Ishikawa (cell line): ENCODE data around the gene SPOUT1.
"Not testable (repeated sequence)": the region's sequence is repeated elsewhere in the genome, so short reads cannot be mapped to it uniquely, and the experiment has no call there.

Experiments used
- CEBPB ChIP-seq: IDR thresholded peaks from 2 replicates; pipeline ENCODE4 v1.6.1; 2012
- CREB1 ChIP-seq: IDR thresholded peaks from 2 replicates; pipeline ENCODE4 v1.6.1; 2012; ENCODE audit warnings: low read depth
- EP300 ChIP-seq: IDR thresholded peaks from 2 replicates; pipeline ENCODE4 v1.6.1; 2012; ENCODE audit warnings: borderline replicate concordance
- TF ChIP-seq, protein P1 (sequence below): IDR thresholded peaks from 2 replicates; pipeline ENCODE4 v1.6.1; 2012
- TF ChIP-seq, protein P2 (sequence below): IDR thresholded peaks from 2 replicates; pipeline ENCODE4 v1.6.1; 2012; ENCODE audit warnings: low read depth, mild to moderate bottlenecking

DNA sequence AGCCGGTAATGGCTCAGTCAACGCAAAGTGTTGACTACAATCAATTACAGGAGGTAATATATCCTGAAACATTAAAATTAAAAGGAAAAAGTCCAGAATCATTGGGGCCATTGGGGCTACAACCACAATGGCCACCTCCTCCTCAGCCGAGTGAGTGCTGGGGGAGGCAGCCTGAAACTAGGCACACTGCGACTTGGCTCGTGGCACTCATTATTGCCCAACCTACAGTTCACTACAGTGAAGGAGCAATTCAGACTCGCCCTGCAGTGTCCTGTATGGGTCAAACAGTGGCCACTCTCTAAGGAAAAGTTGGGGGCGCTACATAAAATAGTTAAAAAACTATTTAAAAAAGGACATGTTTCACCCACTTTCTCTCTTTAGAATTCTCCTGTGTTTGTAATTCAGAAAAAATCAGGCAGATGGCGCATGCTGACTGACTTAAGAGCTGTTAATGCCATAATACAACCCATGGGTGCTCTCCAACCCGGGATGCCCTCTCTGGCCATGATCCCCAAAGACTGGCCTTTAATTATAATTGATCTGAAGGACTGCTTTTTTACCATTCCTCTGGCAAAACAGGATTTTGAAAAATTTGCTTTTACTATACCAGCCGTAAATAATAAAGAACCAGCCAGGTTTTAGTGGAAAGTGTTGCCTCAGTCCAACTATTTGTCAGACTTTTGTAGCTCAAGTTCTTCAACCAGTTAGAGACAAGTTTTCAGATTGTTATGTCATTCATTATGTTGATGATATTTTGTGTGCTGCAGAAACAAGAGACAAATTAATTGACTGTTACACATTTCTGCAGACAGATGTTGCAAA lies 22.4 kb upstream of the SPOUT1 start:
- not testable (repeated sequence) for TF ChIP-seq EP300, CREB1, CEBPB
- TF ChIP-seq, protein P1, sequence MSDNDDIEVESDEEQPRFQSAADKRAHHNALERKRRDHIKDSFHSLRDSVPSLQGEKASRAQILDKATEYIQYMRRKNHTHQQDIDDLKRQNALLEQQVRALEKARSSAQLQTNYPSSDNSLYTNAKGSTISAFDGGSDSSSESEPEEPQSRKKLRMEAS = not testable (repeated sequence)
- TF ChIP-seq, protein P2, sequence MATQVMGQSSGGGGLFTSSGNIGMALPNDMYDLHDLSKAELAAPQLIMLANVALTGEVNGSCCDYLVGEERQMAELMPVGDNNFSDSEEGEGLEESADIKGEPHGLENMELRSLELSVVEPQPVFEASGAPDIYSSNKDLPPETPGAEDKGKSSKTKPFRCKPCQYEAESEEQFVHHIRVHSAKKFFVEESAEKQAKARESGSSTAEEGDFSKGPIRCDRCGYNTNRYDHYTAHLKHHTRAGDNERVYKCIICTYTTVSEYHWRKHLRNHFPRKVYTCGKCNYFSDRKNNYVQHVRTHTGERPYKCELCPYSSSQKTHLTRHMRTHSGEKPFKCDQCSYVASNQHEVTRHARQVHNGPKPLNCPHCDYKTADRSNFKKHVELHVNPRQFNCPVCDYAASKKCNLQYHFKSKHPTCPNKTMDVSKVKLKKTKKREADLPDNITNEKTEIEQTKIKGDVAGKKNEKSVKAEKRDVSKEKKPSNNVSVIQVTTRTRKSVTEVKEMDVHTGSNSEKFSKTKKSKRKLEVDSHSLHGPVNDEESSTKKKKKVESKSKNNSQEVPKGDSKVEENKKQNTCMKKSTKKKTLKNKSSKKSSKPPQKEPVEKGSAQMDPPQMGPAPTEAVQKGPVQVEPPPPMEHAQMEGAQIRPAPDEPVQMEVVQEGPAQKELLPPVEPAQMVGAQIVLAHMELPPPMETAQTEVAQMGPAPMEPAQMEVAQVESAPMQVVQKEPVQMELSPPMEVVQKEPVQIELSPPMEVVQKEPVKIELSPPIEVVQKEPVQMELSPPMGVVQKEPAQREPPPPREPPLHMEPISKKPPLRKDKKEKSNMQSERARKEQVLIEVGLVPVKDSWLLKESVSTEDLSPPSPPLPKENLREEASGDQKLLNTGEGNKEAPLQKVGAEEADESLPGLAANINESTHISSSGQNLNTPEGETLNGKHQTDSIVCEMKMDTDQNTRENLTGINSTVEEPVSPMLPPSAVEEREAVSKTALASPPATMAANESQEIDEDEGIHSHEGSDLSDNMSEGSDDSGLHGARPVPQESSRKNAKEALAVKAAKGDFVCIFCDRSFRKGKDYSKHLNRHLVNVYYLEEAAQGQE = not testable (repeated sequence)
